Activated gamma-delta T cell treated with anti-CD3 and anti-CD28 coated beads, Interleukin-2, amount 50 U/mL, for 16 hours (primary cell): ENCODE data around the gene OVCH1.
"Not testable (repeated sequence)": the region's sequence is repeated elsewhere in the genome, so short reads cannot be mapped to it uniquely, and the experiment has no call there.

Source experiments
- DNase-seq: peaks from one replicate; pipeline ENCODE4 v3.0.0-alpha.2; 2020; ENCODE audit warnings: low read depth

The OVCH1 gene

GRCh38 chr12:29402437-29402836 is 95.0 kb downstream of the OVCH1 start:
- DNase-seq, result no peak

DNA sequence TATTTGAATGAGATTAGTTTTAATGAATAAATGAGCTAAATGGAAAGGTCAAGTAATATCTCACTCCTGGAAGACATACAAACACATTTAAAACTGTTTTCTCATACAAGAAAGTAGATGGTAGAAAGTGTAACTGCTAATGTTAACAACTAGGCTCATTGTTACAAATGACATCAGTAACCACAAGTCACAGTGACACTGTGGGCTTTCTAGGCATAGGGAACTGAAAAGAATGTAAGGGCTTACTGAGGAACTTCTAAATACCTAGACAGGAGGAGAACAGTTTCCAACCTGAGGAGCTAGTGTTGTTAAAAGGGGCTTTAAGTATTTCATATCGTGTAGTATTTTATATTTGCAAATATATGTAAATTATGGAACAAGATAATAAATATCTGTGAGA is 99.0 kb downstream of the OVCH1 start:
- no peak for DNase-seq

GRCh38 chr12:29396774-29397173 is 100.7 kb downstream of the OVCH1 start:
- no peak for DNase-seq

GRCh38 chr12:29395356-29395755 is 102.1 kb downstream of the OVCH1 start:
- DNase-seq, result no peak

GRCh38 chr12:29390419-29390818 is 107.1 kb downstream of the OVCH1 start:
- DNase-seq, result peak; percentile 20

DNA sequence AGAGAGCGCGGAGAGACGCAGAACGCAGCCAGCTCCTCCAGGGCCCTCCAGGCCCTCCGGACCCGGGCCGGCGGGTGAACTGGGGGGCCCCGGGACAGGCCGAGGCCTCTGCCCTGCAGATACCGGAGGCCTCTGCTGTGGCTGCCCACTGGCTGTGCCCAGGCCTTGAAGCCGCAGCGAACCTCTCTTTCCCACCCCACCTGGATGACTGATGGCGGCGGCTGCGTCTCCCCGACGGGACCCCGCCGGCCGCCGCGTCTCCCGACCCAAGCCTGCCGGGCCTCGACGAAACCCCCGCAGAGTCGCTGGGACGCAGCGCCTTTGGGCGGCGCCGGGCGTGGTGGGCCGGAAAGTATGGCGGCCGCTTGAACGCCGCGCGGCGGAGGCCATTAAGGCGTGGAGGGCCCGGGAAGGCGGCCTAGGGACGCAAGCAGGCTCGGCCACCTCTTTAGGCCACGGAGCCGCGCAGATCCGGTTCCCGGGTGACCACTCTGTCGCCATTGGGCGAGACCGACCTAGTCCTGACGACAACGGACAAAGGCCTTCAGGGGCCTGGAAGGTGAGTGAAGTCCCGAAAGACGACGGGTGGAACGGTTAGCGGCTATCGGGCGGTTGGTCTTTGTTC is 108.1 kb downstream of the OVCH1 start:
- no peak for DNase-seq

- DNase-seq, result not testable (repeated sequence)
These were observed 111.3 kb downstream of the OVCH1 start for GRCh38 chr12:29386084-29386680.

- not testable (repeated sequence) for DNase-seq
These were observed 112.3 kb downstream of the OVCH1 start for GRCh38 chr12:29385194-29385593.

GRCh38 chr12:29382251-29382650 is 115.2 kb downstream of the OVCH1 start:
- no peak for DNase-seq

DNA sequence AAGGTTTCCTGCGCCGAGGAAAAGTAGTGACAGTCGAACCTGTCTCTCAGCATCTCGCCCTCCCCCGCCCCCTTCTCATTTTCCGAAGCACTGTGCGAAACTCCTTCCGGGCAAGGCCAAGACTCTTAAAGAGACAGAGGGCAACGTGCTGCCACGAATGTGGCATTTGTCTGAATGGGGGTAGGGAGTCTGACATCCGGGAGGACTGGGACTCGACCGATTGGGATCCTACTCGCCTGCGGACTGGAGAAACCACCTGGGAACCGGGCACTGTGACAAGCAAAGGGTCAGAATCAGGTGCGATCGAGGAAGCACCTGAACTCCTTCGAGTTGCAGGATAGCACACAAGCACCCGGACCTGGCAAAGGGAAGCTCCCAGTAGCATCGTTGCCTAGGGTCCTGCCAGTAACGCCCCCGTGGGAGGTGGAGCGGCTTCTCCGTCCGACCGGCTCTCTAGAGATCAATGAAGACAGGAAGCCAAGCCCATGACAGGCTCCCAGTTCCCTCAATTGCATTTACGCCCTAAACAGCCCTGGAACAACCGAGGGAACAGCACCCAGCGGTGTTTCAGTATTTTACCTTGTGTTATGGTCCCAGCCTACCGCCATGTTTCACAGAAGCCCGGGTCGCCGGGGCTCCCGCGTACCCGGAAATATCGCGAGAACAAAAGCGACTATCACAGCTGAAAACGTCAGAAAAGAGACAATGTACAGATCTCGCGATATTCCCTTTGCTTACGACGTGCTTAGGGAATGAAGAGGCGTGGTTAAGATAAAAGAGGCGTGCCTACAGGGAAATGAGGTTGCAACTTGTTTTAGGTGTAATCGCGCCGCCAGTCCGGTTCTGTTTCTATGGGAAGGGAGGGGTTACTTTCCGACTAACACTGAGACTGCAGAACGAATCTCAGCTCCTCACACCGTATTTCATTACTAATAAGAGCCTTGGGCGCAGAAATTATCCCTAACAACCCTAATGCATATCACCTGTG is 116.7 kb downstream of the OVCH1 start, which contains the start of gene ERGIC2:
Gene ERGIC2, minus strand, starts transcription at position 637 of the 988 bp plus-strand sequence. CDS start 9,539 bp downstream, outside the sequence.
- DNase-seq, result peak; percentile 83
